HCT116 (cell line): ENCODE measurements around the gene COL19A1.

ENCODE experiments used
- CEBPB ChIP-seq: IDR thresholded peaks from 2 replicates; pipeline ENCODE4 v1.6.1; 2012; ENCODE audit warnings: low read depth
- CTCF ChIP-seq, 3 experiments: fragments of 200-600 bp in 1 of 3; sonication (generic) in 1 of 3; IDR thresholded peaks in 2 of 3; conservative IDR thresholded peaks in 1 of 3; 2 replicates each; pipeline ENCODE4 v1.5.1; 2012 to 2017; ENCODE audit warnings: low read depth in 2 of 3, low read length in 2 of 3, antibody characterized with exemption in 1 of 3, borderline replicate concordance in 1 of 3, control low read depth in 1 of 3, mild to moderate bottlenecking in 1 of 3, mixed read lengths in 1 of 3, mixed run types in 1 of 3, moderate library complexity in 1 of 3; ENCODE audit not compliant: insufficient read depth in 1 of 3
- ELF1 ChIP-seq: IDR thresholded peaks from 2 replicates; pipeline ENCODE4 v1.6.1; 2012; ENCODE audit warnings: low read depth, borderline replicate concordance
- EZH2 ChIP-seq: fragments of 200-600 bp; sonication (generic); IDR thresholded peaks from 2 replicates; pipeline ENCODE4 v1.6.1; 2017; ENCODE audit warnings: antibody characterized with exemption, mixed run types
- POLR2A ChIP-seq: IDR thresholded peaks from 2 replicates; pipeline ENCODE4 v1.7.0; 2011; ENCODE audit warnings: borderline replicate concordance; ENCODE audit not compliant: insufficient read depth, insufficient read length; ENCODE audit errors: extremely low read depth
- POLR2AphosphoS5 ChIP-seq: IDR thresholded peaks from 2 replicates; pipeline ENCODE4 v1.6.1; 2011; ENCODE audit warnings: mild to moderate bottlenecking, low read depth, low read length, moderate library complexity
- ZNF274 ChIP-seq: fragments of 200-500 bp; sonication (Bioruptor generic); IDR thresholded peaks from 2 replicates; pipeline ENCODE4 v1.6.1; 2014; ENCODE audit warnings: mild to moderate bottlenecking, low read depth, low read length, inconsistent platforms

- TF ChIP-seq POLR2A, result no peak
- TF ChIP-seq POLR2AphosphoS5, result no peak
- no peak for TF ChIP-seq CEBPB
- no peak for TF ChIP-seq CTCF (IDR thresholded peaks at IDR 0.05 in 2 of 3, conservative IDR thresholded peaks at IDR 0.05 in 1 of 3; ENCODE audit: borderline replicate concordance in 1 of 3, insufficient read depth in 1 of 3, low read depth in 2 of 3, low read length in 2 of 3)
- no peak for TF ChIP-seq ELF1
- no peak for TF ChIP-seq EZH2
- TF ChIP-seq ZNF274, result no peak
Measured at GRCh38 chr6:70236343-70236742, 370.0 kb downstream of the COL19A1 start.
